GM21717 (cell line): Measurements from ENCODE around the gene ENPP7.

ENCODE experiments used
- ATAC-seq: cut with Tn5 transposase; IDR thresholded peaks from one replicate; pipeline ENCODE4 v1.9.1; 2021; ENCODE audit warnings: mild to moderate bottlenecking, moderate library complexity; ENCODE audit not compliant: unreplicated experiment

The ENPP7 gene

DNA sequence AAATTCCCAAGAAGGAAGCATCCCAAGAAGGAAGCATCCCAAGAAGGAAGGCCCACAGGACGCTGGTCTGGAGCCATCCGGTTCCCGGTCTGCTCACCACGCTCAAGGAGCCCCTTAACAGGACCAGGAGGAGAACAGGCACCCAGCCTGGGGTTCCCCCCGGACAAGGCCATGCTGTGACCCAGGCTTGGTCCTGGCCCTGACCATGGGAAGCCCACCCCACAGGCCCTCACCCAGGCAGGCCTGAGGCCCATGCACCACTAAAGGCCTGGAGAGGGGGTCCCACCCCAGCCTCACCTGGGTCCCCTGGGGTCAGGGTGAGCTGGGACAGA, 340 bp upstream of the ENPP7 start:
- no peak for ATAC-seq

DNA sequence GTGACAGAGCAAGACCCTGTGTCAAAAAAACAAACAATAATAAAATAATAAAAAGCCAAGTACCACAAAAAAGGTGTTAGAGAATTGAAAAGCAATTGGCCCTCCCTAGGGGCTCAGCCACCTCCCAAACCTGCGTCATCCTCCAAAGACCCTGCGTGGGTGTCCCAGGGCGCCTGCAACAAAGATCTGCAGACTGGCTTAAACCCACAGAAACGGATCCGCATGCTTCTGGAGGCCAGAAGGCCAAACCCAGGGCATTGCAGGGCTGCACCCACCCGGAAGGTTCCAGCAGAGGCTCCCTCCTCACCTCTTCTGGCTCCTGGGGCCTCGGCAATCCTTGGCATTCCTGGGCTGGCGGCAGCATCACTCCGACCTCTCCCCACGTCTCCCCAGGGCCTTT, 1.5 kb downstream of the ENPP7 start:
- ATAC-seq, result no peak

DNA sequence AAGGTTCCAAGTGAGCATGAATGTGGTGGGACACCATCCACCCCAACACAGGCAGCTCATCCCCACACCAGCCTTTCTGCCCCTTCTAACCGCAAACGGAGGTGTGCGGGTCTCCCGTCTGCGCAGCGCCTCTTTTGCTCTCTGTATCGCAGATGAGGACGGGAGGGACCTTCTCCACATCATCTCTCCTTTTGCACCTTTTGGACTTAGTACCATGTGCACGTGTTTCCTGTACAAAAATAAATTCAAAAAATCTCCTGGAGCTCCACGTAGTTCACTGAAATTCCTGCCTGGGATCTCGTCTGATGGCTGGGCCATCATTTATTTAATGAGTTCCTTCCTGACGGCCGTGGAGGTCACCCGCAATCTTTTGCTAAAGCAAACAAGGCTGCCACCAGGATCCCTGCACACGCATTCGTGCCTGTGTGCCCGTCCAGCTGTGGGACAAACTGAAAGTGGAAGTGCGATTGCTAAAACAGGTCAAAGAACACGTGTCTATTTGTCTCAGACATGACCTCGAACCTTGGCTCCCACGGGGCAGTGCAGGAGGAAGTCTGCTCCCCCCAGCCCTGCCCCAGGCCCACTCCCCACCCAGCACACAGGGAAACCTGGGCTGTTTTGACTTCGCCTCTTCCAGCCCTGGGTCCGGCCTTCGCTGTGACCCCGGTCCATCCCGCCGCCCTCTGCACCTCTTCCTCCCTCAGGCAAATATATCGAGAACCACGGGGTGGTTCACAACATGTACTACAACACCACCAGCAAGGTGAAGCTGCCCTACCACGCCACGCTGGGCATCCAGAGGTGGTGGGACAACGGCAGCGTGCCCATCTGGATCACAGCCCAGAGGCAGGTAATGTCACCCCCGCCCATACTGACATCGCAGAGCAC, 2.3 kb downstream of the ENPP7 start:
- no peak for ATAC-seq

DNA sequence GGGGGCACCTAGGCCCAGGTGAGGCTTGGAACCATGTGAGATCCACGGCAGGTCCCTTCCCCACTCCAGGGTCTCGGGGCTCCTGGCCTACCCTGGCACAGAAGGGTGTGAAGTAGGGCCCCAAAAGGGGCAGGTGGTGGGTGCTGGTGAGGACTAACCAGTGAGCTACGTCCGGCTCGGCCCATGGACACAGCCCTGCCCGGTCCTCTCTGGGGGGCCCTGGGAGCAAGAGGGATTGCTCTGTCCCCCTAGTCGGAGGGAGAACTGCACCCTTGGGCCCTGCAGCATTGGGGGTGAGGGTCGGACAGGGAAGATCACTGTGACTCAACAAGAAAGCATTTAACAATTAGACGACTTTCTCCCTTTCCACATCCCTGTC, 2.9 kb downstream of the ENPP7 start:
- ATAC-seq, result no peak

DNA sequence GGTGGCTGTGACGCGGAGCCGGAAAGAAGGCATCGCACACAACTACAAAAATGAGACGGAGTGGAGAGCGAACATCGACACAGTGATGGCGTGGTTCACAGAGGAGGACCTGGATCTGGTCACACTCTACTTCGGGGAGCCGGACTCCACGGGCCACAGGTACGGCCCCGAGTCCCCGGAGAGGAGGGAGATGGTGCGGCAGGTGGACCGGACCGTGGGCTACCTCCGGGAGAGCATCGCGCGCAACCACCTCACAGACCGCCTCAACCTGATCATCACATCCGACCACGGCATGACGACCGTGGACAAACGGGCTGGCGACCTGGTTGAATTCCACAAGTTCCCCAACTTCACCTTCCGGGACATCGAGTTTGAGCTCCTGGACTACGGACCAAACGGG, 4.4 kb downstream of the ENPP7 start:
- no peak for ATAC-seq

DNA sequence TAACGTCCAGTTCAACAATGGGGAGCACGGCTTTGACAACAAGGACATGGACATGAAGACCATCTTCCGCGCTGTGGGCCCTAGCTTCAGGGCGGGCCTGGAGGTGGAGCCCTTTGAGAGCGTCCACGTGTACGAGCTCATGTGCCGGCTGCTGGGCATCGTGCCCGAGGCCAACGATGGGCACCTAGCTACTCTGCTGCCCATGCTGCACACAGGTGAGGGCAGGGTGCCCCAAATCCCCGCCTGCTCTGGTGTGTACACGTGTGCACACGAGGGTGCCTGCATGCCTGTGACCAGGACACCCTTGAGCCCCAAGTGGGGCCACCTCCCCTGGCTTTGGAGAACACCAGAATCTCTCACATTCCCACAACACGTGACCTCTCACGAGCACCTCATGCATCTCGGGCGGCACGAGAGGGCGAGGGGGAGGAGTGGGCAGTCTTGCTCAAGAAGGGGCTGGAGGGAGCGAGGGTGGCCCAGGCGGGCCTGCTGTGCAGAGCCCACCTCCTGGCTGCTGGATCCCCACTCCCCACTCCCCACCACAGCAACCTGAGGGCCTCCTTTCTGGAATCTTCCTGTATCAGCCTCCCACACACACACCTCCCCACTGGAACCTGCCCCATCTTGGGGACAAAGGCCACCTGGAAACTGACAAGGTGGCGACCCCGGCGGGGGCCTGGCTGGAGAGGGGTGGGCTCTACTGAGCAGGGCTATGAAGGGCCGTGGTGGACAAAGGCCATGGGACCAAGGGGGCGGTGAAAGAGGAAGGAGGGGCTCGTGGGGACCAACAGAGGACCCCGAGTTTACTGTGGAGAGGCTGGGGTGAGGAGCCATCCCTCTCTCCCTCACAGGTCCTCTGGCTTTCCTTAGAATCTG, 6.5 kb downstream of the ENPP7 start:
- no peak for ATAC-seq

DNA sequence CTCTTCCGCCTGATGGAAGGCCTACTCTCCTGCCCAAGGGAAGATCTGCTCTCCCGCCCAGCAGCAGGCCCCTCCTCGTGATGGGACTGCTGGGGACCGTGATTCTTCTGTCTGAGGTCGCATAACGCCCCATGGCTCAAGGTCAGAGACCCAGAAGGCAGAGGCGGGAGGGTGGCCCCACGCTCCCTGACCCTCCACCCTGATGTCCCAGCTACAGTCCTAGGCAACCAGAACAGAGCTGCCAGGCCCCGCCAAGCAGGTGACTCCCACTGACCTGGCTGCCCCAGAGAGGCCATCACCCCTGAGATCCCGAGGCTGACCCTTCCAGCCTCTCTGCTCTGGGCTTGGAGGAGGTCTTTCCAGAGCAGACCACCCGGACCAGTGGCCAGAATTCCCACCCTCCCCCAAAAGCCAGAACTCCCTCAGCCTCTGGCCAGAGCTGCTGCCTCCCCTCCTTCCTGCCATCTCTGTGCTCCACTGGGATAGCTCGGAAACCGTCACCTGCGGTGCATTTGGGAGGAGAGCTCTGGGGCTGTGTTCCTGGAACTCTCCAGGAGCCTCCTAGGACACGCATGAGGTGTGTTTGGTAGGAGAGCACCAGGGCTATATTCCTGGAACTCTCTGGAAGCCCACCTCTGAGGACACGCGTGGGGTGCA, 7.3 kb downstream of the ENPP7 start:
- no peak for ATAC-seq

DNA sequence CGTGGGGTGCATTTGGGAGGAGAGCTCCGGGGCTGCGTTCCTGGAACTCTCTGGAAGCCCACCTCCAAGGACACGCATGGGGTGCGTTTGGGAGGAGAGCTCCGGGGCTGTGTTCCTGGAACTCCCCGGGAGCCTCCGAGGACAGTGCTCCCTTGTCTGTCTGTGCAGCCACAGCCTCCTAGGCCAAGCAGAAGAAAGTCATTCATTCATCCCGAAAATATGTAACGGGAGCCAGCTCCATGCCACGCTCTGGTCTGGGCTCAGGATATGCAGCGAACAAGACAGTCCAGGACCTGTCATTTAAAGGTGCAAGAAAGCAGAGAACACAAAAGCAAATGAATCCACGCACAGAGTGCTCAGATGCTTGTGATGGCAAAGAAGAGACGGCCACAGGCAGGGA, 7.9 kb downstream of the ENPP7 start:
- no peak for ATAC-seq

DNA sequence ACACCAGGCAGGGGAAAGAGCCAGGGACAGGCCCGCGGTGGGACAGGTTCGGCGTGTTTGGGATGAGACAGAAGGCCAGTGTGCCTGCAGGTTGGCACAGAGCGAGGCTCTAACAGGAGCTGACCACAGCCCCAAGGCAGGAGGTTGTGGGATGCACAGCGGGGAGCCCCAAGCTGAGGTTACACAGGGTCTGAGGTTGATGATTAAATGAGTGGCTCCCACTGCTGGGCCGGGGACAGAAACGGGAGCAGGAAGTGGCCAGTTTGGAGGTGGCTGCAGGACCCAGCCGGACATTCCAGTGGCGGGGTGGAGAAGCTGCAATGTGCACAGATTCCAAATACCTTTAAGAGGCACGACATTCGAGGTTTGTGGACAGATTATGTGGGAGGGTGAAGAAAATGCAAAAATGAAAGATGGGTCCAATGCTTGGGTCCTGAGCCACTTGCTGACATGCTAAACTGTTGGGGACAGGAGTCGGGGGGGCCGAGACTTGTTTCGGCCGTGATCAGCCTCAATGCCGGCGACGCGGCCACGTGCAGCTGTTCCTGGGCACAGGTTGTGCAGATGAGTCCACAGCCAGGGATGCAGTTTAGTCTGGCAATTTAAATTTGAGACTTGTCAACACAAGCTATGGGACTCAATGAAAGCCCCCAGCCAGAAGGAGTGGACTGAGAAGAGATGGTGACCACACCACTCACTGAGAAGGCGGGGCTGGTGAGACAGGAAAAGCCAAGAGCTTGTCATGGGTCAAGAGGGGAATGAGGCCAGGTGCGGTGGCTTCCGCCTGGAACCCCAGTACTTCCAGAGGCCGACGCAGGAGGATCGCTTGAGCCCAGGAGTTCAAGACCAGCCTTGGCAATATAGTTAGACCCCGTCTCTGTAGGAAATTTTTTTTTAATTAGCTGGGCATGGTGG, 8.7 kb downstream of the ENPP7 start:
- no peak for ATAC-seq

DNA sequence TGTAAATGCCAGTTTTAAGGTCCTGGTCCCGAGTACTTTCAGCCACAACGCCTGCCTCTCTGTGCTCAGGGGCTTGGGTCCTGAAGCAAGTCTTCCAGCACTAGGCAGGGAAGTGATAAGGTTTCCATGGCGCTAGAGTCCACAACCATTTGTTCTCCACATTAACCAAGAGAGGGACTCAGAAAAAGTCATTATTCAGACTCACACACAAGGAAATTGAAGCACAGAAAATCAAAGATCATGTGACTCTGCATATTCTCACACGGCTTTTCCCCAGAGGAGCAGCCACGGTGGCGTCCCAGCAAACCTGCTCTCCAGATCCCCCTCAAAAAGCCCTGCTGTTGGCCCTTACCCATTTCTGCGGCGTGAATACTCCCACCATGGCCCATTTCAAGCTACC, 9.7 kb downstream of the ENPP7 start:
- ATAC-seq, result no peak

DNA sequence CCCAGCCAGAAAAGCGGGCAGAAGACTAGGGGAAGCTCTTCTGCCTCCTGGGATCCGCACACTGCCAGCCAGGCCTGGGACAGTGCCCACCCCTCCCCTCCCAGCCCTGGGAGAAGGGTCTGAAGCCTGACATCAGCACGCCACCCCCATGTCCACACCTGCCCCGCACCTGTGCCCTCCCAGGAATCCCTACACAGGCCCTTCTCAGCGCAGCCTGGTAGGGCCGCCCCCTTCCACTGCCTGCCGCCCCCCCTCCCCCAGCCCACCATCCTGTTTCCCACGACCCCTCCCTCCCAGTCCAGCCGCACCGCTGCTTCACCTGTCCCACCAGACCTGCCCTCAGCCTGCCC, 10.6 kb downstream of the ENPP7 start:
- ATAC-seq, result no peak

DNA sequence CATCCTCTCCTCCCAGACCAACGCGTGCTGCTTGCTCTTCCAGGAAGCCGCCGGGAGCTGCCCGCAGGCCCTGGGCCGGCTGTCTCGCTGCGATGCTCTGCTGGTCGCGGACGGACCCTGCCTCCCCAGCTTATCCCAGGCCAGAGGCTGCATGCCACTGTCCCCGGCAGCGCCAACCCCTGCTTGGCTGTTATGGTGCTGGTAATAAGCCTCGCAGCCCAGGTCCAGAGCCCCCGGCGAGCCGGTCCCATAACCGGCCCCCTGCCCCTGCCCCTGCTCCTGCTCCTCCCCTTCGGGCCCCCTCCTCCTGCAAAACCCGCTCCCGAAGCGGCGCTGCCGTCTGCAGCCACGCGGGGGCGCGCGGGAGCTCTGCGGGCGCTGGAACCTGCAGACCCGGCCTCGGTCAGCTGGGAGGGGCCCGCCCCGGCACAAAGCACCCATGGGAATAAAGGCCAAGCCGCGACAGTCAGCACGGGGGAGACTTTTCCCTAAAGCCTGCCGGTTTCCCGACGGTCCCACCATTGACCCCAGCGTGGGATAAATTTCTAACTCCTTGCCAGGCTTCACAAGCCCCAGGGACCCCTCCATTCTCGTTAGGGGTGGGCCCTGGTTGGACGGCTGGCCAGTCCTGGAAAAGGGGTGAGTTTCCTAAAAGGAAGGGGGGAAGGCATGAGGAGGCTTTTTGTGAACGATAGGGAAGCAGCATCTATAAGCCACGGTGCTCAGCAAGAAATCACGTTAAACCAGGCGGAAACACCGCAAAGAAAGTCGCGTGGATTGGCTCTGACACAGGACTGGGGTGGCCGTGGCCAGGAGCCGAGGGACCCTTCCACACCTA, 11.2 kb downstream of the ENPP7 start:
- ATAC-seq, result no peak

DNA sequence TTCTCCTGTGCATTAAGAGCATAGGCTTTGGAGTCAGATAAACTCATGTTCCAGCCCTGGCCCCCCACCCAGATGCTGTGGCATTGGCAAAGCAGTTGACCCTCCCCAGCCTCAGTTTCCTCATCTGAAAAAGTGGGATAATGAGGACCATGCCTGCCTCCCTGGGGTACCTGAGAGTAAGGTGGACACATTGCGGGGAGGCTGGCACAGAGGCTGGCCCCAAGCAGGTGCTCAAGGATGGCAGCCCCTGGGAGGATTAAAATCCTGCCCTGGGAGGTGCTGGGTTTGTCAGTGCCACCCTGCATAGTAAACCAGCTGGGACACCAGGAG, 11.8 kb downstream of the ENPP7 start:
- ATAC-seq, result no peak

DNA sequence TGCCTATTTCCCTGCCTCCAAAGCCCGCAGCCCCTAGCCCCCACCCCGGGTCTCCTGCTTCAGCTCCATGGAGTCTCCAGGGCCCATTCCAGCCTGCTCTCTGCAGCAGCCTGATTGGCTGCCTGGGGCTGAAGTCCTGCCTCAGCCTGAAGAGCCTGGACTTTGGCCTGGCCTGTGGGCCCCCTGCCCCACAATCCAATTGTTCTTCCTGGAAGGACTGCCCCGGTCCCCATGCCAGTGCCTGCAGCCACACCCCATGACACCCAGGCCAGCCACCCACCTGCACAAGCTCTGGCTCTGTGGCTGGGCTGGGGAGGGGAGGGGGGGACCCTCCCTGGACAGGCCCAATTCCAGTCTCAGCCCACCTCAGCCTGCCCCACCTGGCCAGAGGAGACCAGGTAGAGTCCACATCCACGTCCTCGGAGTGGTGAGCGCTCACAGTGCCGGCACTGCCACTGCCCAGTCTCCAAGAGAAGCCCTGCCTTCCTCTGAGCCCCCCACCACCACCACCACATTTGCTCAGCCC, 12.3 kb downstream of the ENPP7 start:
- no peak for ATAC-seq

DNA sequence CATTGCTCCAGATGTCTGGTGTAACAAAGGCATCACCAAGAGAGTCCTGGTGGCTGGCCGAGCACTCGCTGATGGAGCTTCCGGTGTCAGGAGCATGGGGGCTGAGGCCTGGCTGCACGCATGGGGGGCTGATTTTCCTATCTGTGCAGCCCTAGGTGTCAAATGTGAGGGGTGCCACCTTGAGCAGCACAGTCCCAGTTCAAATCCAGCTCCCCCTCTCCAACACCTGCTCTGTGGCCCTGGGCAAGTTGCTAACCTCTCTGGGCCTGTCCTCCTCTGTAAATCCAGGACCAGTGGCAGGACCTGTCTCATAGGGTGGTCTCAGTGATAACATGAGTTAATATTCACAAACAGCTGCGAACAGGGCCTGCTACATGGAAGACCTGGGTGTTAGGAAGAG, 12.9 kb downstream of the ENPP7 start:
- ATAC-seq, result no peak

DNA sequence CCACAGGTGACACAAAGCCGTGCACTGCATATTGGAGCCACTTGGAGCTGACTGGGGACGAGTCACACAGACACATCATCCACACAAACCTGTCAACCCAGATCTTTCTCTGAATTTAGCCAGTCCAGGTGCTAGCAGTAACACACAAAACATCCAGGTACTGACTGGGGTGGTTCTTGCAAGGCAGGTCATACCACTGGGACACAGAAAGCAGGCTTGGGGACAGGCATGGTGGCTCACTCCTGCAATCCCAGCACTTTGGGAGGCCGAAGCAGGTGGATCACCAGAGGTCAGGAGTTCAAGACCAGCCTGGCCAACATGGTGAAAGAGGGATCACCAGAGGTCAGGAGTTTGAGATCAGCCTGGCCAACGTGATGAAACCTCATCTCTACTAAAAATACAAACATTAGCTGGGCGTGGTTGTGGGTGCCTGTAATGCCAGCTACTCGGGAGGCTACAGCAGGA, 14.9 kb downstream of the ENPP7 start:
- ATAC-seq, result no peak

DNA sequence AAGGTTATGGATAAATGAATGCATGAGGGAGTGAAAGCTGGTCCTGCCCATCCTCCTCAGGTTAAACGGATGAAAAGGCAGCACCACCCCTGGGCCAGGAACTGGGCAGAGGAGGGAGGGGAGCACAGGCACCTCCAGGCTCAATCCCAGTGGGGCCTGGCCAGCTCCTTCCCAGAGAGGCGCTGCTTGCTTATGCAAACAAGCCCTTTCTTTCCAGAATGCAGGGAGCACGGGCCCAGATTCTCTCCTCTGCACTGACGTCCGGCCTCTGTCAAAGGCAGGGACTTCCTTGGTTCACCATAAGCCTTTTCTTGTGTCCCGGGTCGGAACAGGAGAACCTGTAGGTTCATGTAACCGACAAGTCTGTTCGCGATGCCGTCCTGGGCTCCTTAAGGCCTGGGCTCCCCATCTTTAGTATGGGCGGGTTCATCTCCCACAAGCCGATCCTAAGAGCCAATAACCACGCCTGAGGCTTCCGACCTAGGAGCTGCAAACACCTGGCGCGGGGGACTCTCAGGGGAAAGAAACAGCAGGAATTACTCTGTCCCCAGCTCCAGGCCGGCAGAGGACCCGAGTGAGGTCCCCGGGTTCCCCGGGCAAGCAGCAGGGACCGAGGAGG, 16.3 kb downstream of the ENPP7 start:
- no peak for ATAC-seq

DNA sequence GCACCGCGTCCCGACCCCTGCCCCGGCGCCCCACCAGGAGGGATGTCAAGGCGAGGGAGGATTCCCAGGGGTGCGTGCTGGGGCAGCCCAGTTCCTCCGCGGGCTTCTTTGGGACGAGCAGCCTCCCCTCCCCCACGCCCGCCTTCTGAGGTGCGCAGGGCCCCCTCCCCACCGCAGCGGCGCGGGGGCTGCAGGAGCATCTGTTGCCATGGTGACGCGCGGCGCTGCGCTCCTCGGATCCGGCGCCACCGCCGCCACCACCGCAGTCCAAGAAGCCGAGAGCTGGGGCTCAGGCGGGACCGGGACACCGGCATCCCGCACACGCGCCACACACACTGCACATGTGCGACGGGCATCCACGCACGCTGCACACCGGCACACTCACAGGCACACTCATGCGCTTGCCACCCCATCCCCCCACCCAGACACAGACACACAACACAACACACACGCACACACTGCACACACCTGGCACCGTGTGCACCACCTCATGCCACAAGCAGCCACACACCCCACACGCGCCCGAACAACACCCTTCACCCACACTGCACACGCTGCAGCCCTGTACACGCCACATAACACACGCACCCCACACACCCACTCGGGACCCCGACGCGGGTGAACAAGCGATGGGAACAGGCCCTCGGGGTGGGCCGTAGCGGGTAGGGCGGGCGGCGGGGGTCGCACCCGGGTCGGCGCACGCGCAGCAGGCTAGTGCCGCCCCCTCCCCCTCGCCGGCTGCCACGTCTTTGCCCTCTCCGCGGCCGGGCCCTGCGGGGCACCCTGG, 17.0 kb downstream of the ENPP7 start:
- no peak for ATAC-seq
